HEK293 (cell line): ENCODE data around the gene SLC39A7.

Experiments
- CTCF ChIA-PET: fragments of 350-600 bp; formaldehyde crosslinking; extraction: SDS; loops from one replicate; lab custom pipeline; 2021; ENCODE audit warnings: antibody characterized with exemption; lab: Yijun Ruan, JAX
- POLR2A ChIA-PET: fragments of 300-600 bp; formaldehyde crosslinking; extraction: SDS; loops from one replicate; lab custom pipeline; 2020; ENCODE audit warnings: antibody characterized with exemption, inconsistent platforms; lab: Yijun Ruan, JAX
- H3K27ac ChIP-seq: fragments of 200-500 bp; sonication (Bioruptor generic); 2 replicates; pipeline ENCODE4 v1.5.1; 2014; ENCODE audit warnings: low read depth, low read length, control low read depth, inconsistent platforms; ENCODE audit errors: extremely low read depth
- H3K36me3 ChIP-seq, 2 experiments: fragments of 200-500 bp in 1 of 2; sonication (Bioruptor generic) in 1 of 2; 1 replicate in 1 of 2; 2 replicates in 1 of 2; pipeline ENCODE4 v1.5.1; 2014 to 2017; ENCODE audit warnings: inconsistent platforms in 2 of 2, low read length in 2 of 2; ENCODE audit not compliant: control insufficient read depth in 2 of 2, insufficient read depth in 1 of 2
- H3K4me1 ChIP-seq: fragments of 200-500 bp; sonication (Bioruptor generic); 2 replicates; pipeline ENCODE4 v1.5.1; 2014; ENCODE audit warnings: mild to moderate bottlenecking, low read length, inconsistent platforms; ENCODE audit not compliant: control insufficient read depth, insufficient read depth
- H3K4me3 ChIP-seq: 2 replicates; pipeline ENCODE4 v1.5.1; 2011; ENCODE audit warnings: low read depth, mild to moderate bottlenecking, control low read depth, low read length, moderate library complexity
- H3K9me3 ChIP-seq: fragments of 200-500 bp; sonication (Bioruptor generic); 2 replicates; pipeline ENCODE4 v1.5.1; 2014; ENCODE audit warnings: low read depth, low read length, inconsistent platforms; ENCODE audit not compliant: control insufficient read depth, insufficient read depth
- INSM2 ChIP-seq: fragments of 450-650 bp; formaldehyde crosslinking; IDR thresholded peaks from 2 replicates; pipeline ENCODE4 v1.5.1; 2016; ENCODE audit warnings: missing biosample characterization, missing genetic modification characterization
- MEIS1 ChIP-seq: sonication (generic); formaldehyde crosslinking; IDR thresholded peaks from 2 replicates; pipeline ENCODE4 v1.8.1; 2022; ENCODE audit warnings: missing genetic modification reagents, mild to moderate bottlenecking, borderline replicate concordance
- OSR2 ChIP-seq: fragments of 450-650 bp; formaldehyde crosslinking; IDR thresholded peaks from 2 replicates; pipeline ENCODE4 v1.5.1; 2016; ENCODE audit warnings: missing biosample characterization, missing genetic modification characterization
- PATZ1 ChIP-seq: fragments of 450-650 bp; formaldehyde crosslinking; IDR thresholded peaks from 2 replicates; pipeline ENCODE4 v1.5.1; 2016; ENCODE audit warnings: missing biosample characterization, missing genetic modification characterization
- PRDM1 ChIP-seq: fragments of 450-650 bp; formaldehyde crosslinking; IDR thresholded peaks from 2 replicates; pipeline ENCODE4; 2016; ENCODE audit warnings: missing biosample characterization, missing genetic modification characterization
- PRDM10 ChIP-seq: fragments of 450-650 bp; formaldehyde crosslinking; IDR thresholded peaks from 2 replicates; pipeline ENCODE4 v1.5.1; 2016; ENCODE audit warnings: missing biosample characterization, missing genetic modification characterization
- SP3 ChIP-seq: fragments of 450-650 bp; formaldehyde crosslinking; IDR thresholded peaks from 2 replicates; pipeline ENCODE4 v1.5.1; 2016; ENCODE audit warnings: missing biosample characterization, missing genetic modification characterization
- ZBTB11 ChIP-seq: fragments of 450-650 bp; formaldehyde crosslinking; conservative IDR thresholded peaks from 2 replicates; pipeline ENCODE4 v1.5.1; 2016; ENCODE audit warnings: low read depth, missing biosample characterization, missing genetic modification characterization
- ZNF341 ChIP-seq: fragments of 450-650 bp; formaldehyde crosslinking; IDR thresholded peaks from 2 replicates; pipeline ENCODE4; 2016; ENCODE audit warnings: low read depth, missing biosample characterization, missing genetic modification characterization
- ZNF398 ChIP-seq: fragments of 450-650 bp; formaldehyde crosslinking; IDR thresholded peaks from 2 replicates; pipeline ENCODE4 v1.5.1; 2017; ENCODE audit warnings: missing biosample characterization, missing genetic modification characterization
- ZNF423 ChIP-seq: fragments of 450-650 bp; formaldehyde crosslinking; IDR thresholded peaks from 2 replicates; pipeline ENCODE4 v1.5.1; 2016; ENCODE audit warnings: missing biosample characterization, missing genetic modification characterization
- ZNF514 ChIP-seq: fragments of 450-650 bp; formaldehyde crosslinking; IDR thresholded peaks from 2 replicates; pipeline ENCODE4 v1.5.1; 2016; ENCODE audit warnings: missing biosample characterization, missing genetic modification characterization
- ZNF518A ChIP-seq: fragments of 450-650 bp; formaldehyde crosslinking; conservative IDR thresholded peaks from 2 replicates; pipeline ENCODE4 v1.5.1; 2016; ENCODE audit warnings: low read depth, missing biosample characterization, missing genetic modification characterization
- ZNF521 ChIP-seq: fragments of 450-650 bp; formaldehyde crosslinking; IDR thresholded peaks from 2 replicates; pipeline ENCODE4 v1.5.1; 2017; ENCODE audit warnings: missing biosample characterization, mild to moderate bottlenecking, missing genetic modification characterization
- ZNF571 ChIP-seq: fragments of 450-650 bp; formaldehyde crosslinking; IDR thresholded peaks from 2 replicates; pipeline ENCODE4 v1.5.0; 2017; ENCODE audit warnings: missing biosample characterization, missing genetic modification characterization
- ZNF791 ChIP-seq: fragments of 450-650 bp; formaldehyde crosslinking; IDR thresholded peaks from 2 replicates; pipeline ENCODE4 v1.5.1; 2016; ENCODE audit warnings: missing biosample characterization, missing genetic modification characterization

SLC39A7 gene

GRCh38 chr6:33235221-33235634 is 34.6 kb downstream of the SLC39A7 start:
- ChIA-PET POLR2A (interaction anchor here (0.9 kb wide), 1 partner anchor 9 kb away, joined by 3 read pairs; no protein-coding TSS in a partner anchor), CTCF (interaction anchor here (0.6 to 2.8 kb wide), 5 partner anchors 13 to 453 kb away, joined by 3 to 12 read pairs (median 5); no protein-coding TSS in a partner anchor)
- Histone ChIP-seq H3K27ac (peak overlapping the region; percentile 9; the same call in 1 of the 2 replicates), H3K9me3 (no peaks in the 10 kb centered on the region), H3K4me3 (no peak overlapping the region), H3K4me1 (peaks cover 6% of the 10 kb centered on the region), H3K36me3 (no peaks in the 10 kb centered on the region)
- no peak for TF ChIP-seq ZNF791 (tag by site-specific recombination)
- TF ChIP-seq ZNF398 (tag by site-specific recombination), result peak; percentile 95
- no peak for TF ChIP-seq ZBTB11 (tag by site-specific recombination)
- peak; percentile 80 for TF ChIP-seq OSR2 (tag by site-specific recombination)
- TF ChIP-seq ZNF571 (tag by site-specific recombination), result no peak
- TF ChIP-seq ZNF514 (tag by site-specific recombination), result no peak
- no peak for TF ChIP-seq ZNF521
- TF ChIP-seq PRDM10 (tag by site-specific recombination), result peak; percentile 76
- peak; percentile 80 for TF ChIP-seq PRDM1 (tag by site-specific recombination)
- TF ChIP-seq PATZ1 (tag by site-specific recombination), result peak; percentile 74
- peak; percentile 21; the same call in 1 of the 2 replicates for TF ChIP-seq ZNF423 (tag by site-specific recombination)
- TF ChIP-seq ZNF341 (tag by site-specific recombination), result 0 out of 2 replicates have a peak, but pooled peaks have one; percentile 8
- TF ChIP-seq SP3 (tag by site-specific recombination), result no peak

GRCh38 chr6:33236328-33236727 is 35.7 kb downstream of the SLC39A7 start:
- ChIA-PET CTCF (interaction anchor here (0.6 to 2.8 kb wide), 4 partner anchors 12 to 110 kb away, joined by 3 to 12 read pairs (median 4); no protein-coding TSS in a partner anchor), POLR2A (interaction anchor here (0.7 to 0.9 kb wide), 2 partner anchors 8 to 10 kb away, joined by 3 to 7 read pairs; no protein-coding TSS in a partner anchor)
- Histone ChIP-seq H3K4me1 (peaks cover 6% of the 10 kb centered on the region), H3K36me3 (no peaks in the 10 kb centered on the region), H3K9me3 (no peaks in the 10 kb centered on the region), H3K4me3 (no peak overlapping the region), H3K27ac (no peak overlapping the region)
- TF ChIP-seq INSM2 (tag by site-specific recombination) (no peak), MEIS1 (CRISPR knock-in tag) (no peak), ZNF518A (tag by site-specific recombination) (no peak)
